Activated CD8-positive, alpha-beta memory T cell treated with anti-CD3 and anti-CD28 coated beads, Interleukin-2, amount 50 U/mL, for 4 hours (primary cell): ENCODE measurements around the gene AFDN.

Experiments used
- DNase-seq: peaks from one replicate; pipeline ENCODE4 v3.0.0-alpha.2; 2020

Gene AFDN

GRCh38 chr6:167879612-167880011 is 52.9 kb downstream of the AFDN start:
- no peak for DNase-seq

GRCh38 chr6:167881327-167881726 is 54.6 kb downstream of the AFDN start:
- DNase-seq, result no peak

GRCh38 chr6:167882244-167882643 is 55.5 kb downstream of the AFDN start:
- no peak for DNase-seq

GRCh38 chr6:167888098-167888497 is 61.4 kb downstream of the AFDN start:
- no peak for DNase-seq

GRCh38 chr6:167892835-167893815 is 66.4 kb downstream of the AFDN start:
- no peak for DNase-seq

- DNase-seq, result no peak
These were observed 68.3 kb downstream of the AFDN start for GRCh38 chr6:167894965-167895364.

- no peak for DNase-seq
These were observed 69.9 kb downstream of the AFDN start for GRCh38 chr6:167896648-167897047.

GRCh38 chr6:167898673-167899311 is 72.1 kb downstream of the AFDN start:
- DNase-seq, result no peak

- no peak for DNase-seq
These were observed 78.1 kb downstream of the AFDN start for GRCh38 chr6:167904791-167905190.

- DNase-seq, result no peak
These were observed 80.2 kb downstream of the AFDN start for GRCh38 chr6:167906899-167907298.

- no peak for DNase-seq
These were observed 81.3 kb downstream of the AFDN start for GRCh38 chr6:167907837-167908681.

GRCh38 chr6:167910007-167910406 is 83.3 kb downstream of the AFDN start:
- no peak for DNase-seq

GRCh38 chr6:167910652-167911051 is 83.9 kb downstream of the AFDN start:
- no peak for DNase-seq

GRCh38 chr6:167912494-167912893 is 85.8 kb downstream of the AFDN start:
- DNase-seq, result no peak

- no peak for DNase-seq
These were observed 87.0 kb downstream of the AFDN start for GRCh38 chr6:167913699-167914098.

- DNase-seq, result no peak
These were observed 88.4 kb downstream of the AFDN start for GRCh38 chr6:167915139-167915538.

GRCh38 chr6:167917551-167918154 is 90.9 kb downstream of the AFDN start:
- DNase-seq, result no peak

GRCh38 chr6:167918548-167919278 is 92.0 kb downstream of the AFDN start:
- DNase-seq, result no peak

GRCh38 chr6:167919349-167919748 is 92.6 kb downstream of the AFDN start:
- no peak for DNase-seq

- DNase-seq, result no peak
These were observed 93.5 kb downstream of the AFDN start for GRCh38 chr6:167920165-167920564.

GRCh38 chr6:167921831-167922230 is 95.1 kb downstream of the AFDN start:
- no peak for DNase-seq

GRCh38 chr6:167925026-167925425 is 98.3 kb downstream of the AFDN start:
- no peak for DNase-seq
